Panc1 (cell line): Measurements from ENCODE around the gene WASL. TPM values are rescaled to one million over a fixed set of nuclear protein-coding genes. Genes with fewer than 3 reads are reported as not detected.

Experiments used
- ATAC-seq: fragments of 200-7000 bp; cut with Tn5 transposase; 2 replicates; pipeline ENCODE4 v1.9.1; 2020; ENCODE audit warnings: mild to moderate bottlenecking, moderate library complexity
- BruUV-seq: library from RNA; stranded (reverse); fragments of 400-500 nt; replicated peaks from 2 replicates; lab custom pipeline; 2021; lab: Mats Ljungman, UMichigan
- CTCF ChIA-PET: fragments of 300-600 bp; sonication (Branson Sonifier 250); formaldehyde crosslinking; loops from one replicate; lab custom pipeline; 2022; ENCODE audit warnings: antibody characterized with exemption; lab: Charles Lee
- POLR2A ChIA-PET: fragments of 300-600 bp; sonication (Branson Sonifier 250); formaldehyde crosslinking; loops from one replicate; lab custom pipeline; 2022; ENCODE audit warnings: antibody characterized with exemption; lab: Charles Lee
- DNase-seq: peaks from one replicate; pipeline ENCODE4 v3.0.0-alpha.2; 2010; ENCODE audit warnings: low read depth, low spot score
- H3K27ac ChIP-seq: 2 replicates; pipeline ENCODE4 v1.5.1; 2011; ENCODE audit warnings: mild to moderate bottlenecking, low read length, inconsistent platforms
- H3K27me3 ChIP-seq: fragments of 200-500 bp; sonication (Bioruptor generic); 2 replicates; pipeline ENCODE4 v1.6.0; 2014; ENCODE audit warnings: low read length, inconsistent platforms; ENCODE audit not compliant: control insufficient read depth, insufficient read depth
- H3K36me3 ChIP-seq: fragments of 200-500 bp; sonication (Bioruptor generic); 2 replicates; pipeline ENCODE4 v1.5.1; 2014; ENCODE audit warnings: inconsistent platforms, mild to moderate bottlenecking, low read length, moderate library complexity; ENCODE audit not compliant: control insufficient read depth, insufficient read depth
- H3K4me1 ChIP-seq: 2 replicates; pipeline ENCODE4 v1.5.1; 2011; ENCODE audit warnings: inconsistent platforms, mild to moderate bottlenecking, low read length, moderate library complexity; ENCODE audit not compliant: control insufficient read depth, insufficient read depth
- H3K4me3 ChIP-seq, 2 experiments: 2 replicates each; pipeline ENCODE4 v1.5.1; 2011 to 2012; ENCODE audit warnings: low read depth in 2 of 2, low read length in 2 of 2, mild to moderate bottlenecking in 2 of 2, inconsistent platforms in 1 of 2, moderate library complexity in 1 of 2
- H3K9me3 ChIP-seq: fragments of 200-500 bp; sonication (Bioruptor generic); 2 replicates; pipeline ENCODE4 v1.5.1; 2014; ENCODE audit warnings: low read depth, mild to moderate bottlenecking, inconsistent platforms, low read length, moderate library complexity; ENCODE audit not compliant: control insufficient read depth, insufficient read depth
- CTCF ChIP-seq: fragments of 450-650 bp; IDR thresholded peaks from 2 replicates; pipeline ENCODE4 v1.5.1; 2017; ENCODE audit warnings: mild to moderate bottlenecking
- POLR2AphosphoS5 ChIP-seq: IDR thresholded peaks from 2 replicates; pipeline ENCODE4 v1.6.1; 2012; ENCODE audit warnings: mild to moderate bottlenecking, low read depth, low read length, moderate library complexity
- REST ChIP-seq, 2 experiments: IDR thresholded peaks; 2 replicates each; pipeline ENCODE4 v1.6.1; 2011 to 2012; ENCODE audit warnings: low read depth in 2 of 2, control low read depth in 1 of 2, low read length in 1 of 2, mild to moderate bottlenecking in 1 of 2, moderate library complexity in 1 of 2; ENCODE audit not compliant: insufficient read depth in 1 of 2
- SIN3A ChIP-seq: IDR thresholded peaks from 2 replicates; pipeline ENCODE4 v1.6.1; 2012; ENCODE audit warnings: low read depth, mild to moderate bottlenecking, low read length, moderate library complexity, borderline replicate concordance; ENCODE audit not compliant: insufficient read depth
- TCF7L2 ChIP-seq: IDR thresholded peaks from 2 replicates; pipeline ENCODE4 v1.6.1; 2011; ENCODE audit warnings: mild to moderate bottlenecking, low read depth, low read length, inconsistent platforms
- in situ Hi-C: cut with HindIII; loops from 2 replicates; pipeline ENCODE4 v1.10.0; 2016; ENCODE audit warnings: low sequenced_read_pairs, low pct_unique_long_range_greater_than_20kb
- intact Hi-C: fragments of 100-400 bp; cut with micrococcal nuclease; formaldehyde crosslinking; loops from one replicate; pipeline ENCODE4 v1.10.0; 2022; ENCODE audit not compliant: unreplicated experiment
- total RNA-seq: library from RNA; stranded (reverse); gene quantifications from one replicate; pipeline ENCODE4 v1.2.1, GENCODE V29; 2021; ENCODE audit not compliant: unreplicated experiment

The WASL gene
- total RNA-seq, 1 experiment from 2014 or later: 29.6 TPM

DNA sequence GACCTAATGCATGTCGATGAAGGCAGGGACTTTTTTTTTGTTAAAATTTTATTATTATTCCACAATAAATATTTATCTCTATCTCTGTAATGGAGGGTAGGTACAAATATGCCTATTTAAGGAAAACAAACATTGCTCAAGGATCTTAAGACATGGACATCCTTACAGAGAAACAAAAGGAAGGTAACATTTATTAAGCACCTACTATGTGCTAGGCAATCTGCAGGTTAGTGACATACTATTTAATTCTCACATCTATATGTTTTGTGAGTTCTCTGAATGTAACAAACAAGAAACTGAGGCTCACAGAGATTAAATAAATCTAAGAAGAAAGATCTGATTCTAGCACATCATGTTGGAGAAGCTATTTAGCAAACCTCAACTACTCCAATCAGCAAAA, 61.1 kb downstream of the WASL start:
- TF ChIP-seq CTCF (no peak), REST (IDR thresholded peaks at IDR 0.05; ENCODE audit: insufficient read depth in 1 of 2, low read depth in 2 of 2, low read length in 1 of 2) (no peak), TCF7L2 (no peak), SIN3A (no peak), POLR2AphosphoS5 (no peak)
- CTCF ChIA-PET: no interaction called here
- in situ Hi-C loops: no loop called here

DNA sequence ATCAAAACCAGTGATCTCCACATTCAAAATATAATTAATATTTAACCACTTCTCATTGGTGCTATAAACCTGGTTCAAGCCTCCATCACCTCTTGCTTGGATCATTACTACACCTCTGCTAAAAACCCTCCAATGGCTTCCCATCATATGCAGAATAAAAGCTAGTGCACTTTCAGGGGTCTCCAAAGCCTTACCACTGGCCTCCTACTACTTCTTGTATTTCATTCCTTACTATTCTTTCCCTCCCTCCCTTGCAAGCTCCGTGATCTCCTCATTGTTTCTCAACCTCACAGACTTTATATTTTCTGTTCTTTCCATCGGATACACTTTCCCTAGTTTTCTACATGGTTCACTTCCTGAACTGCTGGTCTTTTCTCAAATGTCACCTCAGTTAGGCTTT, 61.6 kb downstream of the WASL start:
- DNase-seq: no peak
- Histone ChIP-seq H3K4me3 (no peak overlapping the region), H3K27me3 (no peaks in the 10 kb centered on the region), H3K27ac (no peak overlapping the region), H3K4me1 (no peaks in the 10 kb centered on the region), H3K9me3 (no peaks in the 10 kb centered on the region), H3K36me3 (peaks cover 23% of the 10 kb centered on the region)
- no TSS peak for BruUV-seq
- TF ChIP-seq TCF7L2 (no peak), CTCF (no peak), REST (IDR thresholded peaks at IDR 0.05; ENCODE audit: insufficient read depth in 1 of 2, low read depth in 2 of 2, low read length in 1 of 2) (no peak), POLR2AphosphoS5 (no peak), SIN3A (no peak)
- ATAC-seq: no peak
- POLR2A ChIA-PET: no interaction called here
- intact Hi-C loops (no loop called here), in situ Hi-C loops (no loop called here)
- CTCF ChIA-PET: no interaction called here

More for the DNA sequence above, 61.1 kb downstream of the WASL start:
- ATAC-seq: no peak
- BruUV-seq: no TSS peak
- peaks cover 28% of the 10 kb centered on the region for H3K36me3 ChIP-seq
- no peaks in the 10 kb centered on the region for H3K27me3 ChIP-seq
- no peaks in the 10 kb centered on the region for H3K4me1 ChIP-seq
- POLR2A ChIA-PET: no interaction called here
- no peak for DNase-seq
- no peaks in the 10 kb centered on the region for H3K9me3 ChIP-seq
- H3K27ac ChIP-seq: no peak overlapping the region
- intact Hi-C loops: no loop called here
- no peak overlapping the region for H3K4me3 ChIP-seq
